ENCODE data around the gene FURIN. TPM values are rescaled to one million over a fixed set of nuclear protein-coding genes. Genes with fewer than 3 reads are reported as not detected.

FURIN gene
- total RNA-seq, 2 experiments from 2014 or later = 4.9 to 10.3 TPM

DNA sequence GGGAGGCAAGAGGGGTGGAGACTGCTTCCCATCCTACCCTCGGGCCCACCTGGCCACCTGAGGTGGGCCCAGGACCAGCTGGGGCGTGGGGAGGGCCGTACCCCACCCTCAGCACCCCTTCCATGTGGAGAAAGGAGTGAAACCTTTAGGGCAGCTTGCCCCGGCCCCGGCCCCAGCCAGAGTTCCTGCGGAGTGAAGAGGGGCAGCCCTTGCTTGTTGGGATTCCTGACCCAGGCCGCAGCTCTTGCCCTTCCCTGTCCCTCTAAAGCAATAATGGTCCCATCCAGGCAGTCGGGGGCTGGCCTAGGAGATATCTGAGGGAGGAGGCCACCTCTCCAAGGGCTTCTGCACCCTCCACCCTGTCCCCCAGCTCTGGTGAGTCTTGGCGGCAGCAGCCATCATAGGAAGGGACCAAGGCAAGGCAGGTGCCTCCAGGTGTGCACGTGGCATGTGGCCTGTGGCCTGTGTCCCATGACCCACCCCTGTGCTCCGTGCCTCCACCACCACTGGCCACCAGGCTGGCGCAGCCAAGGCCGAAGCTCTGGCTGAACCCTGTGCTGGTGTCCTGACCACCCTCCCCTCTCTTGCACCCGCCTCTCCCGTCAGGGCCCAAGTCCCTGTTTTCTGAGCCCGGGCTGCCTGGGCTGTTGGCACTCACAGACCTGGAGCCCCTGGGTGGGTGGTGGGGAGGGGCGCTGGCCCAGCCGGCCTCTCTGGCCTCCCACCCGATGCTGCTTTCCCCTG is 13.8 kb downstream of the FURIN start:
- no peaks in the 10 kb centered on the region for H3K9me3 ChIP-seq (ENCODE audit: low read length)
- H3K27ac ChIP-seq (ENCODE audit: low read depth, low read length, poor library complexity, severe bottlenecking) = no peak overlapping the region
- H3K4me2 ChIP-seq (ENCODE audit: low read length) = no peak overlapping the region
- H3K36me3 ChIP-seq (ENCODE audit: insufficient read depth, low read length) = no peaks in the 10 kb centered on the region
- POLR2A ChIA-PET = no interaction called here
- no peaks in the 10 kb centered on the region for H4K20me1 ChIP-seq (ENCODE audit: insufficient read depth, low read length)
- H3K4me3 ChIP-seq (ENCODE audit: low read depth, low read length, poor library complexity, severe bottlenecking) = no peak overlapping the region
- no peak overlapping the region for H2AFZ ChIP-seq (ENCODE audit: low read length)
- peaks cover 12% of the 10 kb centered on the region for H3K4me1 ChIP-seq (ENCODE audit: insufficient read depth, low read length, poor library complexity, severe bottlenecking)
- CTCF ChIA-PET (ENCODE audit: unreplicated experiment) = interaction anchor here (0.6 kb wide), 1 partner anchor 165 kb away, joined by 3 read pairs; the partner anchor contains the start of gene BLM
- intact Hi-C loops (cut with micrococcal nuclease; ENCODE audit: unreplicated experiment) = no loop called here
- DNase-seq (ENCODE audit: low spot score) = no peak
- TF ChIP-seq CTCF (conservative IDR thresholded peaks at IDR 0.05; ENCODE audit: low read length) (no peak), EZH2phosphoT487 (IDR thresholded peaks at IDR 0.05; ENCODE audit: borderline replicate concordance, low read depth, low read length) (no peak)
- H3K79me2 ChIP-seq (ENCODE audit: insufficient read depth, low read depth, low read length) = no peaks in the 10 kb centered on the region
- BruUV-seq (replicated peaks) = no TSS peak
- no peaks in the 10 kb centered on the region for H3K9me2 ChIP-seq (ENCODE audit: insufficient read depth, low read length)

- BruUV-seq (replicated peaks) = no TSS peak
- intact Hi-C loops (cut with micrococcal nuclease; ENCODE audit: unreplicated experiment) = no loop called here
- CTCF ChIA-PET (ENCODE audit: unreplicated experiment) = no interaction called here
These were observed 14.6 kb downstream of the FURIN start for GRCh38 chr15:90882781-90883525.

More at GRCh38 chr15:90882781-90883525, 14.6 kb downstream of the FURIN start:
- no peaks in the 10 kb centered on the region for H3K36me3 ChIP-seq (ENCODE audit: insufficient read depth, low read length)
- H3K9me3 ChIP-seq (ENCODE audit: low read length) = no peaks in the 10 kb centered on the region
- no peaks in the 10 kb centered on the region for H4K20me1 ChIP-seq (ENCODE audit: insufficient read depth, low read length)
- no peaks in the 10 kb centered on the region for H3K79me2 ChIP-seq (ENCODE audit: insufficient read depth, low read depth, low read length)
- H3K9me2 ChIP-seq (ENCODE audit: insufficient read depth, low read length) = no peaks in the 10 kb centered on the region
- no peak for DNase-seq (ENCODE audit: low spot score)
- H3K27ac ChIP-seq (ENCODE audit: low read depth, low read length, poor library complexity, severe bottlenecking) = no peak overlapping the region
- POLR2A ChIA-PET = interaction anchor here (0.8 kb wide), 1 partner anchor 73 kb away, joined by 4 read pairs; no protein-coding TSS in a partner anchor
- no peak overlapping the region for H3K4me2 ChIP-seq (ENCODE audit: low read length)
- H3K4me1 ChIP-seq (ENCODE audit: insufficient read depth, low read length, poor library complexity, severe bottlenecking) = peaks cover 12% of the 10 kb centered on the region
- no peak for TF ChIP-seq CTCF (conservative IDR thresholded peaks at IDR 0.05; ENCODE audit: low read length)
- TF ChIP-seq EZH2phosphoT487 (IDR thresholded peaks at IDR 0.05; ENCODE audit: borderline replicate concordance, low read depth, low read length) = no peak
- no peak overlapping the region for H3K4me3 ChIP-seq (ENCODE audit: low read depth, low read length, poor library complexity, severe bottlenecking)
- H2AFZ ChIP-seq (ENCODE audit: low read length) = no peak overlapping the region
